ENCODE measurements around the gene GPC6.

DNA sequence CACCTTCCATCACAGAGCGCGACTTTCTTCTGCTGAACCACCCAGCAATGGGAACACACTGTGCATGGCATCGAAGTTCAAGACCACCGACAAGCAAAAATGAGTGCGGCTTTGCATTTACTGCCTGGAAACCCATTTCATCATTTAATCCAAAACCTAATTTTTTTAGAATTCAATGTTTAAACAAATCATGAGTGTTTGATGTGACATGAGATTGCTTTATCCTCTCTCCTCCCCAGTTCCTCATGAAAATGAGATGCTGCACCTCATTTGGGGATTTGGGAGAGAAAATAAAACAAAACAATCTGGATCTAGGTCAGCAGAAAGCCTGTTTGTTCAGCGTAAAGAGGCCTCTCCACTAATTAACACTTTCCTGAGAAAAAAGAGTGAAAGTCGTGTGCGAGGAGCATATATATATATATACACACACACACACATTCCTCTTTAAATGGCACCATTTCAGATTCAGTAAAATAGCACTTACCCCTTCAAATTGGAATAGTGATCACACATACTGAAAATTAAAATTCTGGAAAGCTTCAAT, 1126.6 kb downstream of the GPC6 start:
- TF ChIP-seq, protein P1, sequence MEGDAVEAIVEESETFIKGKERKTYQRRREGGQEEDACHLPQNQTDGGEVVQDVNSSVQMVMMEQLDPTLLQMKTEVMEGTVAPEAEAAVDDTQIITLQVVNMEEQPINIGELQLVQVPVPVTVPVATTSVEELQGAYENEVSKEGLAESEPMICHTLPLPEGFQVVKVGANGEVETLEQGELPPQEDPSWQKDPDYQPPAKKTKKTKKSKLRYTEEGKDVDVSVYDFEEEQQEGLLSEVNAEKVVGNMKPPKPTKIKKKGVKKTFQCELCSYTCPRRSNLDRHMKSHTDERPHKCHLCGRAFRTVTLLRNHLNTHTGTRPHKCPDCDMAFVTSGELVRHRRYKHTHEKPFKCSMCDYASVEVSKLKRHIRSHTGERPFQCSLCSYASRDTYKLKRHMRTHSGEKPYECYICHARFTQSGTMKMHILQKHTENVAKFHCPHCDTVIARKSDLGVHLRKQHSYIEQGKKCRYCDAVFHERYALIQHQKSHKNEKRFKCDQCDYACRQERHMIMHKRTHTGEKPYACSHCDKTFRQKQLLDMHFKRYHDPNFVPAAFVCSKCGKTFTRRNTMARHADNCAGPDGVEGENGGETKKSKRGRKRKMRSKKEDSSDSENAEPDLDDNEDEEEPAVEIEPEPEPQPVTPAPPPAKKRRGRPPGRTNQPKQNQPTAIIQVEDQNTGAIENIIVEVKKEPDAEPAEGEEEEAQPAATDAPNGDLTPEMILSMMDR (IDR thresholded peaks at IDR 0.05; ENCODE audit: insufficient read depth, low read depth, low read length), result no peak
- no peak for TF ChIP-seq EZH2 (IDR thresholded peaks at IDR 0.05; ENCODE audit: insufficient read depth, low read length)

All from astrocyte (in vitro differentiated cells and primary cell).